Measurements from ENCODE around the gene EFNA2. TPM values are rescaled to one million over a fixed set of nuclear protein-coding genes. Genes with fewer than 3 reads are reported as not detected.

EFNA2 gene
- total and polyA plus RNA-seq, 5 donors from 2014 or later: not detected

GRCh38 chr19:1272423-1273262, 13.0 kb upstream of the EFNA2 start:
- Histone ChIP-seq H3K9me3 (ENCODE audit: control insufficient read depth in 2 of 2, low read length in 2 of 2) (no peaks in the 10 kb centered on the region), H3K4me3 (ENCODE audit: low read depth, low read length) (no peak overlapping the region), H3K27me3 (ENCODE audit: control insufficient read depth, insufficient read depth, low read length) (no peaks in the 10 kb centered on the region), H3K36me3 (ENCODE audit: control insufficient read depth, insufficient read depth, low read length) (peaks cover 43% of the 10 kb centered on the region), H3K4me1 (ENCODE audit: control insufficient read depth, insufficient read depth, low read length, poor library complexity, severe bottlenecking) (peaks cover 80% of the 10 kb centered on the region), H3K27ac (ENCODE audit: insufficient read depth, low read length, poor library complexity, severe bottlenecking) (peak overlapping the region; percentile 23)
- Mint-ChIP-seq H3K9me3 (peaks cover 0 to 2% (median 0%) of the 10 kb centered on the region in 7 donors), H3K27me3 (peaks cover 9% of the 10 kb centered on the region), H3K4me3 (peak overlapping the region; percentile 67 to 96 (median 70)), H3K36me3 (peaks cover 37% of the 10 kb centered on the region), H3K4me1 (peaks cover 0 to 63% (median 39%) of the 10 kb centered on the region in 4 donors), H3K27ac (peak overlapping the region in 2 of 3 donors; percentile 68 to 80)
- no peak for ATAC-seq (ENCODE audit: low read depth in 2 of 2)
- no peak for DNase-seq

GRCh38 chr19:1273263-1274041, 12.2 kb upstream of the EFNA2 start:
- Mint-ChIP-seq H3K36me3 (peaks cover 37% of the 10 kb centered on the region), H3K4me1 (peaks cover 0 to 60% (median 38%) of the 10 kb centered on the region in 4 donors), H3K27me3 (peaks cover 9% of the 10 kb centered on the region), H3K27ac (peak overlapping the region; percentile 75 to 86 (median 80)), H3K4me3 (peak overlapping the region; percentile 71 to 96 (median 80)), H3K9me3 (peaks cover 0 to 2% (median 0%) of the 10 kb centered on the region in 7 donors)
- H3K9me3 ChIP-seq (ENCODE audit: control insufficient read depth in 2 of 2, low read length in 2 of 2): no peaks in the 10 kb centered on the region
- DNase-seq (no peak), ATAC-seq (ENCODE audit: low read depth in 2 of 2) (no peak)
- H3K36me3 ChIP-seq (ENCODE audit: control insufficient read depth, insufficient read depth, low read length): peaks cover 43% of the 10 kb centered on the region
- H3K4me1 ChIP-seq (ENCODE audit: control insufficient read depth, insufficient read depth, low read length, poor library complexity, severe bottlenecking): peaks cover 72% of the 10 kb centered on the region
- H3K27me3 ChIP-seq (ENCODE audit: control insufficient read depth, insufficient read depth, low read length): no peaks in the 10 kb centered on the region
- no peak overlapping the region for H3K4me3 ChIP-seq (ENCODE audit: low read depth, low read length)
- H3K27ac ChIP-seq (ENCODE audit: insufficient read depth, low read length, poor library complexity, severe bottlenecking): peak overlapping the region; percentile 96

GRCh38 chr19:1274081-1274851, 11.4 kb upstream of the EFNA2 start:
- Mint-ChIP-seq H3K9me3 (no peaks in the 10 kb centered on the region), H3K36me3 (peaks cover 37% of the 10 kb centered on the region), H3K4me1 (peaks cover 0 to 53% (median 33%) of the 10 kb centered on the region in 4 donors), H3K4me3 (peak overlapping the region; percentile 71 to 96 (median 80)), H3K27ac (peak overlapping the region; percentile 20 to 86 (median 75)), H3K27me3 (peaks cover 4% of the 10 kb centered on the region)
- H3K4me1 ChIP-seq (ENCODE audit: control insufficient read depth, insufficient read depth, low read length, poor library complexity, severe bottlenecking): peaks cover 67% of the 10 kb centered on the region
- H3K36me3 ChIP-seq (ENCODE audit: control insufficient read depth, insufficient read depth, low read length): peaks cover 48% of the 10 kb centered on the region
- DNase-seq (no peak), ATAC-seq (ENCODE audit: low read depth in 2 of 2) (no peak)
- H3K27ac ChIP-seq (ENCODE audit: insufficient read depth, low read length, poor library complexity, severe bottlenecking): peak overlapping the region; percentile 96
- no peak overlapping the region for H3K4me3 ChIP-seq (ENCODE audit: low read depth, low read length)
- H3K9me3 ChIP-seq (ENCODE audit: control insufficient read depth in 2 of 2, low read length in 2 of 2): no peaks in the 10 kb centered on the region
- no peaks in the 10 kb centered on the region for H3K27me3 ChIP-seq (ENCODE audit: control insufficient read depth, insufficient read depth, low read length)

GRCh38 chr19:1274852-1275259, 10.8 kb upstream of the EFNA2 start:
- DNase-seq: peak in 1 of 3 donors; percentile 43
- Mint-ChIP-seq H3K4me3 (peak overlapping the region in 3 of 4 donors; percentile 13 to 96 (median 46)), H3K4me1 (peaks cover 0 to 55% (median 37%) of the 10 kb centered on the region in 4 donors), H3K27me3 (peaks cover 6% of the 10 kb centered on the region), H3K36me3 (peaks cover 41% of the 10 kb centered on the region), H3K27ac (no peak overlapping the region), H3K9me3 (no peaks in the 10 kb centered on the region)
- H3K4me1 ChIP-seq (ENCODE audit: control insufficient read depth, insufficient read depth, low read length, poor library complexity, severe bottlenecking): peaks cover 69% of the 10 kb centered on the region
- H3K27me3 ChIP-seq (ENCODE audit: control insufficient read depth, insufficient read depth, low read length): no peaks in the 10 kb centered on the region
- peaks cover 48% of the 10 kb centered on the region for H3K36me3 ChIP-seq (ENCODE audit: control insufficient read depth, insufficient read depth, low read length)
- no peak for ATAC-seq (ENCODE audit: low read depth in 2 of 2)
- H3K27ac ChIP-seq (ENCODE audit: insufficient read depth, low read length, poor library complexity, severe bottlenecking): peak overlapping the region; percentile 96
- no peaks in the 10 kb centered on the region for H3K9me3 ChIP-seq (ENCODE audit: control insufficient read depth in 2 of 2, low read length in 2 of 2)
- H3K4me3 ChIP-seq (ENCODE audit: low read depth, low read length): no peak overlapping the region

- Histone ChIP-seq H3K9me3 (ENCODE audit: control insufficient read depth in 2 of 2, low read length in 2 of 2) (no peaks in the 10 kb centered on the region), H3K27me3 (ENCODE audit: control insufficient read depth, insufficient read depth, low read length) (no peaks in the 10 kb centered on the region), H3K27ac (ENCODE audit: insufficient read depth, low read length, poor library complexity, severe bottlenecking) (peak within 1 kb of the TSS; percentile 96), H3K4me1 (ENCODE audit: control insufficient read depth, insufficient read depth, low read length, poor library complexity, severe bottlenecking) (peaks cover 63% of the 10 kb centered on the region), H3K36me3 (ENCODE audit: control insufficient read depth, insufficient read depth, low read length) (peaks cover 48% of the 10 kb centered on the region), H3K4me3 (ENCODE audit: low read depth, low read length) (peak within 1 kb of the TSS; percentile 44)
- Mint-ChIP-seq H3K4me3 (peak within 1 kb of the TSS; percentile 88 to 96 (median 90)), H3K36me3 (peaks cover 37% of the 10 kb centered on the region), H3K9me3 (no peaks in the 10 kb centered on the region), H3K27me3 (peaks cover 9% of the 10 kb centered on the region), H3K4me1 (peaks cover 0 to 53% (median 36%) of the 10 kb centered on the region in 4 donors), H3K27ac (peak within 1 kb of the TSS; percentile 89 to 96 (median 90))
- DNase-seq (peak; percentile 96 to 98 (median 96)), ATAC-seq (ENCODE audit: low read depth in 2 of 2) (peak; percentile 81 to 86)
These were observed 10.3 kb upstream of the EFNA2 start, which contains the start of gene FAM174C for GRCh38 chr19:1275260-1275975. TSS of gene FAM174C (plus strand) at chr19:1275530. CDS start at chr19:1275550, 20 bp downstream.

GRCh38 chr19:1275976-1276627, 9.6 kb upstream of the EFNA2 start:
- Histone ChIP-seq H3K27me3 (ENCODE audit: control insufficient read depth, insufficient read depth, low read length) (no peaks in the 10 kb centered on the region), H3K4me1 (ENCODE audit: control insufficient read depth, insufficient read depth, low read length, poor library complexity, severe bottlenecking) (peaks cover 57% of the 10 kb centered on the region), H3K4me3 (ENCODE audit: low read depth, low read length) (peak overlapping the region; percentile 44), H3K27ac (ENCODE audit: insufficient read depth, low read length, poor library complexity, severe bottlenecking) (peak overlapping the region; percentile 96), H3K9me3 (ENCODE audit: control insufficient read depth in 2 of 2, low read length in 2 of 2) (no peaks in the 10 kb centered on the region), H3K36me3 (ENCODE audit: control insufficient read depth, insufficient read depth, low read length) (peaks cover 43% of the 10 kb centered on the region)
- Mint-ChIP-seq H3K27ac (peak overlapping the region in 2 of 3 donors; percentile 89 to 96), H3K4me3 (peak overlapping the region; percentile 88 to 95 (median 90)), H3K4me1 (peaks cover 0 to 46% (median 31%) of the 10 kb centered on the region in 4 donors), H3K27me3 (peaks cover 9% of the 10 kb centered on the region), H3K36me3 (peaks cover 31% of the 10 kb centered on the region), H3K9me3 (no peaks in the 10 kb centered on the region)
- DNase-seq (no peak), ATAC-seq (ENCODE audit: low read depth in 2 of 2) (no peak)
